NCI-H2227 (cell line): Measurements from ENCODE around the gene SH3GLB2.
"Not testable (repeated sequence)": the region's sequence is repeated elsewhere in the genome, so short reads cannot be mapped to it uniquely, and the experiment has no call there.

Source experiments
- DNase-seq: peaks from one replicate; lab custom pipeline; 2025; ENCODE audit not compliant: unreplicated experiment; lab: John Stamatoyannopoulos, UW

Gene SH3GLB2

GRCh38 chr9:129001504-129002325 lies 26.4 kb downstream of the SH3GLB2 start:
- no peak for DNase-seq

- no peak for DNase-seq
Observed at GRCh38 chr9:128999581-129000206, 28.4 kb downstream of the SH3GLB2 start.

- no peak for DNase-seq
Observed at GRCh38 chr9:128998462-128998861, 29.7 kb downstream of the SH3GLB2 start.

- DNase-seq = no peak
Observed at GRCh38 chr9:128995791-128996190, 32.3 kb downstream of the SH3GLB2 start.

- DNase-seq = no peak
Observed at GRCh38 chr9:128992995-128993394, 35.1 kb downstream of the SH3GLB2 start.

- no peak for DNase-seq
Observed at GRCh38 chr9:128987805-128988204, 40.3 kb downstream of the SH3GLB2 start.

- DNase-seq = no peak
Observed at GRCh38 chr9:128986671-128987070, 41.5 kb downstream of the SH3GLB2 start.

GRCh38 chr9:128983536-128983935 lies 44.6 kb downstream of the SH3GLB2 start:
- DNase-seq = no peak

- DNase-seq = no peak
Observed at GRCh38 chr9:128979111-128979510, 49.0 kb downstream of the SH3GLB2 start.

- no peak for DNase-seq
Observed at GRCh38 chr9:128972956-128973355, 55.2 kb downstream of the SH3GLB2 start.

GRCh38 chr9:128969491-128969890 lies 58.6 kb downstream of the SH3GLB2 start:
- no peak for DNase-seq

- DNase-seq = not testable (repeated sequence)
Observed at GRCh38 chr9:128961403-128961802, 66.7 kb downstream of the SH3GLB2 start.
